ENCODE measurements around the gene PWWP2A.
"Not testable (repeated sequence)": the region's sequence is repeated elsewhere in the genome, so short reads cannot be mapped to it uniquely, and the experiment has no call there.

PWWP2A gene

GRCh38 chr5:160158087-160158486 is 38.8 kb upstream of the PWWP2A start:
- no peak overlapping the region for H3K9ac ChIP-seq (ENCODE audit: low read length)
- no peaks in the 10 kb centered on the region for H3K36me3 ChIP-seq (ENCODE audit: control insufficient read depth, low read depth, low read length)
- no peak overlapping the region for H3K27ac ChIP-seq (ENCODE audit: low read length)
- H3K27me3 ChIP-seq (ENCODE audit: control insufficient read depth, insufficient read depth, low read length) = no peaks in the 10 kb centered on the region
- peaks cover 13% of the 10 kb centered on the region for H3K4me1 ChIP-seq (ENCODE audit: control insufficient read depth, low read depth, low read length)
- H3K9me3 ChIP-seq (ENCODE audit: control insufficient read depth, low read depth, low read length) = no peaks in the 10 kb centered on the region
- no peak overlapping the region for H3K4me3 ChIP-seq (ENCODE audit: low read length)

- Histone ChIP-seq H3K36me3 (ENCODE audit: control insufficient read depth, low read depth, low read length) (no peaks in the 10 kb centered on the region), H3K27me3 (ENCODE audit: control insufficient read depth, insufficient read depth, low read length) (no peaks in the 10 kb centered on the region), H3K4me1 (ENCODE audit: control insufficient read depth, low read depth, low read length) (peaks cover 6% of the 10 kb centered on the region), H3K4me3 (ENCODE audit: low read length) (no peak overlapping the region), H3K27ac (ENCODE audit: low read length) (no peak overlapping the region), H3K9ac (ENCODE audit: low read length) (no peak overlapping the region), H3K9me3 (ENCODE audit: control insufficient read depth, low read depth, low read length) (no peaks in the 10 kb centered on the region)
These were observed 35.9 kb upstream of the PWWP2A start for GRCh38 chr5:160155017-160155750.

DNA sequence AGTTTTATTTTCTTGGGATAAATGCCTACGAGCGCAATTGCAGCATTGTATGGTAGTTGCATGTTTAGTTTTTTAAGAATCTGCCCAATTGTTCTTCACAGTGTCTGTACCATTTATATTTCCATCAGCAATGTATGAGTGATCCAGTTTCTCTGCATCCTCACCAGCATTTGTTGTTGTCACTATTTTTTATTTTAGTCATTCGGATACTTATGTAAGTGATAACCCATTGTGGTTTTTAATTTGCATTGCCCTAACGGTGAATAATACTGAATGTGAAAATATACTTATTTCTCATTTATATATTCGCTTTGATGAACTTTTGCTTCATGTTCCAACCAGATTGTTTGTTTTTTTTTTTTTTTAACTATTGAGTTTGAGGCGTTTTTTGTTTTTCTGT is 33.7 kb upstream of the PWWP2A start:
- no peak overlapping the region for H3K27ac ChIP-seq (ENCODE audit: low read length)
- no peaks in the 10 kb centered on the region for H3K27me3 ChIP-seq (ENCODE audit: control insufficient read depth, insufficient read depth, low read length)
- H3K9me3 ChIP-seq (ENCODE audit: control insufficient read depth, low read depth, low read length) = no peaks in the 10 kb centered on the region
- H3K4me3 ChIP-seq (ENCODE audit: low read length) = no peak overlapping the region
- H3K4me1 ChIP-seq (ENCODE audit: control insufficient read depth, low read depth, low read length) = no peaks in the 10 kb centered on the region
- H3K9ac ChIP-seq (ENCODE audit: low read length) = no peak overlapping the region
- no peaks in the 10 kb centered on the region for H3K36me3 ChIP-seq (ENCODE audit: control insufficient read depth, low read depth, low read length)

DNA sequence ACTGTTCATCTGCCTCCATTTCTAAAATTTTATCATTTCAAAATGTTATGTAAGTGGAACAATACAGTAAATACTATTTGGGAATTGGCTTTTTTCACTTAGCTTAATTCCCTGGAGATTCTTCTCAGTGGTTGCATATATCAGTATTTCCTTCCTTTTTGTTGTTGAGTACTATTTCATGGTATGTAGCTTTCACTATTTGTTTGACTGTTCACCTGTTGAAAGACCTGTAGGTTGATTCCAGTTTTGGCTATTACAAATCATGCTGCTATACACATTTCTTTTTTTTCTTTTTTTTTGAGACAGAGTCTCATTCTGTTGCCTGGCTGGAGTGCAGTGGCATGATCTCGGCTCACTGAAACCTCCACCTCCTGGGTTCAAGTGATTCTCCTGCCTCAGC is 33.0 kb upstream of the PWWP2A start:
- Histone ChIP-seq H3K27me3 (ENCODE audit: control insufficient read depth, insufficient read depth, low read length) (no peaks in the 10 kb centered on the region), H3K27ac (ENCODE audit: low read length) (no peak overlapping the region), H3K4me3 (ENCODE audit: low read length) (no peak overlapping the region), H3K9ac (ENCODE audit: low read length) (no peak overlapping the region), H3K4me1 (ENCODE audit: control insufficient read depth, low read depth, low read length) (no peaks in the 10 kb centered on the region), H3K9me3 (ENCODE audit: control insufficient read depth, low read depth, low read length) (no peaks in the 10 kb centered on the region), H3K36me3 (ENCODE audit: control insufficient read depth, low read depth, low read length) (no peaks in the 10 kb centered on the region)

DNA sequence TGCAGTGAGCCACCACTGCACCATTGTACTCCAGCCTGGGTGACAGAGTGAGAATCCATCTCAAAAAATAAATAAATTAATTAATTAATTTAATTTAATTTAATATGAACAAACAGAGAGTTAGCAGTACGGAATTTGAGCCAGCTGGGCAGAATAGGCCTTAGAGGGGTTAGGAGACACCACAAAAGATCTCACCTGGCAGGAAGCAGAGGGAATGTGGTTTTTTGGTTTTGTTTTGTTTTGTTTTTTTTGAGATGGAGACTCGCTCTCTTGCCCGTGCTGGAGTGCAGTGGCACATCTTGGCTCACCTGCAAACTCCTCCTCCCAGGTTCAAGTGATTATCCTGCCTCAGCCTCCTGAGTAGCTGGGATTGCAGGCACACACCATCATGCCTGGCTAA is 31.8 kb upstream of the PWWP2A start:
- no peaks in the 10 kb centered on the region for H3K4me1 ChIP-seq (ENCODE audit: control insufficient read depth, low read depth, low read length)
- H3K9me3 ChIP-seq (ENCODE audit: control insufficient read depth, low read depth, low read length) = no peaks in the 10 kb centered on the region
- no peaks in the 10 kb centered on the region for H3K36me3 ChIP-seq (ENCODE audit: control insufficient read depth, low read depth, low read length)
- H3K9ac ChIP-seq (ENCODE audit: low read length) = no peak overlapping the region
- no peak overlapping the region for H3K27ac ChIP-seq (ENCODE audit: low read length)
- no peaks in the 10 kb centered on the region for H3K27me3 ChIP-seq (ENCODE audit: control insufficient read depth, insufficient read depth, low read length)
- H3K4me3 ChIP-seq (ENCODE audit: low read length) = no peak overlapping the region

DNA sequence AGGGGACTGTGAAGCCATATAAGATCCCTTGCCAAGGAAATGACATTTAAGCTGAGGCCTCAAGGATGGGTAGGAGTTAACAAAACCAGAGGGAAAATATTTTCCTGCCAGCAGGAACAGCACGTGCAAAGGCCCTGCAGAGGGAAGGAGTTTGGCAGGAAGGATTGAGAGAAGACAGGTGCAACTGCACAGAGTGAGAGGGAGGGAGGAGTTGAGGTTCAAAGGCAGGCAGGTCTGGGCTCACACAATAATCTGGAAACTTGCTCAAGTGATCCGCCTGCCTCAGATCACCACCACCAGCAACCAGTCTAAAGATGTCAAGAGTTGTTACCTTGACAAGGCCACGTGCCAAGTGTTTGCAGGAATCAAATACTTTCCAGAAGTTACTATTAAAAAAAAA is 31.1 kb upstream of the PWWP2A start:
- Histone ChIP-seq H3K4me3 (ENCODE audit: low read length) (no peak overlapping the region), H3K9me3 (ENCODE audit: control insufficient read depth, low read depth, low read length) (no peaks in the 10 kb centered on the region), H3K9ac (ENCODE audit: low read length) (no peak overlapping the region), H3K27me3 (ENCODE audit: control insufficient read depth, insufficient read depth, low read length) (no peaks in the 10 kb centered on the region), H3K4me1 (ENCODE audit: control insufficient read depth, low read depth, low read length) (no peaks in the 10 kb centered on the region), H3K27ac (ENCODE audit: low read length) (no peak overlapping the region), H3K36me3 (ENCODE audit: control insufficient read depth, low read depth, low read length) (no peaks in the 10 kb centered on the region)

DNA sequence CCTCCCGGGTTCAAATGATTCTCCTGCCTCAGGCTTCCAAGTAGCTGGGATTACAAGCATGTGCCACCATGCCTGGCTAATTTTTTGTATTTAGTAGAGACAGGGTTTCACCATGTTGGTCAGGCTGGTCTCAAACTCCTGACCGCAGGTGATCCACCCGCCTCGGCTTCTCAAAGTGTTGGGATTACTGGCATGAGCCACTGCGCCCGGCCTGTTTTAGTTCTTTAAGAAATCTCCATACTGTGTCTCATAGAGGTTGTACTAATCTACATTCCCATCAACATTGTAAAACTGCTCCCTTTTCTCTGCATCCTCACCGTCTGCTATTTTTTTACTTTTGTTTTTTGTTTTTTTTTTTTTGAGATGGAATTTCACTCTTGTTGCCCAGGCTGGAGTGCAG is 25.2 kb upstream of the PWWP2A start:
- H3K4me1 ChIP-seq (ENCODE audit: control insufficient read depth, low read depth, low read length); H3K27ac ChIP-seq (ENCODE audit: low read length); H3K27me3 ChIP-seq (ENCODE audit: control insufficient read depth, insufficient read depth, low read length); H3K36me3 ChIP-seq (ENCODE audit: control insufficient read depth, low read depth, low read length); H3K9me3 ChIP-seq (ENCODE audit: control insufficient read depth, low read depth, low read length); H3K9ac ChIP-seq (ENCODE audit: low read length); H3K4me3 ChIP-seq (ENCODE audit: low read length): not testable (repeated sequence)

DNA sequence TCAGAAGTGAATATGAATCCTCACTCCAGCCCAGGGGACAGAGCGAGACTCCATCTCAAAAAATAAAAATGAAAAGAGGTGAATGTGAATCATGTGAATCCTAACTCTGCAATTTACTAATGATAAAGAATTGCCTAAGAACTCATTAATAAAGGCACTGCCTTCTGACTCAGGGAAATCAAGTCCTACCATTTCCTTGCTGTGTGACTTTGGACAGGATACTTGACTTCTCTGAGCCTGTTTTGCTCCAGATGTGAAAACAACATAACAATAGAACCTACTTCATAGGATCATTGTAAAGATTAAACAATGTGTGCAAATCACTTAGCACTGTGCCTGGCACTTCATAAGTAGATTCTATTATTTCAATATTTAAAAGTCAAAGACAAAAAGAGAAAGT is 15.1 kb upstream of the PWWP2A start:
- H3K27ac ChIP-seq (ENCODE audit: low read length) = no peak overlapping the region
- H3K4me1 ChIP-seq (ENCODE audit: control insufficient read depth, low read depth, low read length) = peaks cover 16% of the 10 kb centered on the region
- H3K36me3 ChIP-seq (ENCODE audit: control insufficient read depth, low read depth, low read length) = no peaks in the 10 kb centered on the region
- no peak overlapping the region for H3K4me3 ChIP-seq (ENCODE audit: low read length)
- no peaks in the 10 kb centered on the region for H3K9me3 ChIP-seq (ENCODE audit: control insufficient read depth, low read depth, low read length)
- H3K9ac ChIP-seq (ENCODE audit: low read length) = no peak overlapping the region
- H3K27me3 ChIP-seq (ENCODE audit: control insufficient read depth, insufficient read depth, low read length) = no peaks in the 10 kb centered on the region

GRCh38 chr5:160133918-160134304 is 14.7 kb upstream of the PWWP2A start:
- Histone ChIP-seq H3K9ac (ENCODE audit: low read length) (no peak overlapping the region), H3K9me3 (ENCODE audit: control insufficient read depth, low read depth, low read length) (no peaks in the 10 kb centered on the region), H3K36me3 (ENCODE audit: control insufficient read depth, low read depth, low read length) (no peaks in the 10 kb centered on the region), H3K27ac (ENCODE audit: low read length) (no peak overlapping the region), H3K27me3 (ENCODE audit: control insufficient read depth, insufficient read depth, low read length) (no peaks in the 10 kb centered on the region), H3K4me3 (ENCODE audit: low read length) (no peak overlapping the region), H3K4me1 (ENCODE audit: control insufficient read depth, low read depth, low read length) (peaks cover 16% of the 10 kb centered on the region)

DNA sequence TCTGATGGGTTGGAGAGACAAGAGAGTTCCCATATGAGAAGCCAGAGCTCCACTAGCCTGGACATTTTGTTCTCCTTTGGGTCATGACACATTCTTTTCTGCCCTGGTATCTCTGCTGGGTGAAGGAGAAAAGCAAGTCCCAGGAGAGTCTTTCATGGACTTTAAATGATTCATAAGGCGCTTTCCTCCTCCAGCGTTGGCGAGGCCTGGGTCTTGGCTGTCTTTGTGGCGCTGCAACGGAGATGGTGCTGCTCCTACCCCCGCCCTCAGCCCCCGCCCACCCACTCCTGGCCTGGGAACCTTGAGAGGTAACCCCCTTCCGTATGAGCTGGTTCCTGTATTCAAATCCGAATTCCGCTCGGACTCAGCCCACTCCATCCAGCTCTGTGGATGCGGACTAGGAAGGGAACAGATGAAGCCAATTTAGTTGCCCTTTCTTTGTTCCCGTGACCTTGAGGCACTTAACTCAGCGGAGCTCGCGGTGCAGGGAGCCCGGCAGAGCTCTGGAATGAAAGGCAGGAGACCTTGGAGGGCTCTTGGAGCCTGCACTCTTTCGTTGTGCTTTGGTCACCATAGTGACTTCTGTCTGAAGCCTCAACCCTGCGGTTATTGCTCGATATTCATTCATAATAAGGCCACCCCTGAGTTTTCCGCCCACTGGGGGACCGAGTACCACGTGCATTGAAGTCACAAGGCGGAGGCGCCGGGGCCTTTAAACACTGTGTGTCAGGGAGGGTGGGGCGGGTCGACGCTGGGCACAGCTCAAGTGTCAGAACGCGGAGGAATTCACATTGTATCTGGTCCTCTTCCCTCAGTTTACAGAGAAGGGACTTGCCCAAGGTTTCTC is 14.0 kb upstream of the PWWP2A start:
- H3K27ac ChIP-seq (ENCODE audit: low read length) = peak overlapping the region; percentile 90
- no peaks in the 10 kb centered on the region for H3K27me3 ChIP-seq (ENCODE audit: control insufficient read depth, insufficient read depth, low read length)
- H3K4me3 ChIP-seq (ENCODE audit: low read length) = peak overlapping the region; percentile 48
- H3K36me3 ChIP-seq (ENCODE audit: control insufficient read depth, low read depth, low read length) = no peaks in the 10 kb centered on the region
- peak overlapping the region; percentile 67 for H3K9ac ChIP-seq (ENCODE audit: low read length)
- no peaks in the 10 kb centered on the region for H3K9me3 ChIP-seq (ENCODE audit: control insufficient read depth, low read depth, low read length)
- peaks cover 16% of the 10 kb centered on the region for H3K4me1 ChIP-seq (ENCODE audit: control insufficient read depth, low read depth, low read length)

DNA sequence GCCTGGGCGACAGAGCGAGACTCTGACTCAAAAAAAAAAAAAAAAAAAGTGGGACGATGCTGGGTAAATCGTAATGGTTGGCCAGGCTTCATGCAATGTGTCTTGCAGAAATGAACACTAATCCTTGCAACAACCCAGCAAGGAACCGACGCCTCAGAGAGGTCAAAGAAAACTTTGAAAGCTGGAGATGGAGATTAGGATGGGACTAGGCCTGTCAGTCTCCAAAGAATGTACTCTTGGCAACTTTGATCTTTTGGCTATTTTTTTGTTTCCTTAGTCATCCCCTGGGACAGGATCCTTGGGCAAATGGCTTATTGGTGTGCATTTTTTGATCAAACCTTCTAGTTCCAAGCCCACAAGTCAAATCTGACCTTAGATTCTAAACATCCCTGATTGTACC is 10.6 kb upstream of the PWWP2A start:
- Histone ChIP-seq H3K36me3 (ENCODE audit: control insufficient read depth, low read depth, low read length) (no peaks in the 10 kb centered on the region), H3K9me3 (ENCODE audit: control insufficient read depth, low read depth, low read length) (no peaks in the 10 kb centered on the region), H3K4me3 (ENCODE audit: low read length) (no peak overlapping the region), H3K4me1 (ENCODE audit: control insufficient read depth, low read depth, low read length) (peaks cover 16% of the 10 kb centered on the region), H3K9ac (ENCODE audit: low read length) (no peak overlapping the region), H3K27me3 (ENCODE audit: control insufficient read depth, insufficient read depth, low read length) (no peaks in the 10 kb centered on the region), H3K27ac (ENCODE audit: low read length) (no peak overlapping the region)

- no peak overlapping the region for H3K4me3 ChIP-seq (ENCODE audit: low read length)
- no peaks in the 10 kb centered on the region for H3K27me3 ChIP-seq (ENCODE audit: control insufficient read depth, insufficient read depth, low read length)
- no peaks in the 10 kb centered on the region for H3K9me3 ChIP-seq (ENCODE audit: control insufficient read depth, low read depth, low read length)
- no peak overlapping the region for H3K9ac ChIP-seq (ENCODE audit: low read length)
- H3K27ac ChIP-seq (ENCODE audit: low read length) = no peak overlapping the region
- H3K36me3 ChIP-seq (ENCODE audit: control insufficient read depth, low read depth, low read length) = no peaks in the 10 kb centered on the region
- peaks cover 11% of the 10 kb centered on the region for H3K4me1 ChIP-seq (ENCODE audit: control insufficient read depth, low read depth, low read length)
These were observed 9.4 kb upstream of the PWWP2A start for GRCh38 chr5:160128632-160129031.

Data from iPS-18a (cell line).